ENCODE results near the gene ARHGAP32.

The ARHGAP32 gene

DNA sequence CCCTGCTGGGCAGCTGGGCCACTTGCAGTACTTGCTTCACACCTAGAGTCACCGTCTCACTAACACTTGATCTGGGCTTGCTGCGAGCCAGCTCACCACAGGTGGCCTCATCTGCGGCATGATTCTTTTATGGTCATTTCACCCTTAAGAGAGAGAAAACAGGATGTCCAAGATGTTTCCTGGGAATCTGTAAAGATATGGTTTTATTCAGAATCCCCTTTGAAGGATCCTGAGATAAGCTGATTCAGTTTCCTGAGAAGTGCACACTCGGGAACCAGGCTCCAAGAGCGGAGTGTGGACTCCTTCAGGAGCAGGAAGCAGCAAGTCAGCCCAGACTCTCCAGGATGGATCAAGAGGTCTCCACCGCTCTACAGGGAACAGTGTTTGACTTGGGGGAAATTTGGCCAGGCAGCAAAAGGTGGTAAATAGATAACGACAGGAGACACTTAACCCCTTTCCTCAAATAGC lies 227.6 kb downstream of the ARHGAP32 start:
- no peak for DNase-seq (ENCODE audit: extremely low read depth, low read depth)
- H3K4me3 ChIP-seq (replicated peaks; ENCODE audit: low read depth, low read length): no peak overlapping the region
- no peak for TF ChIP-seq CTCF (IDR thresholded peaks at IDR 0.05; ENCODE audit: low read depth, low read length, missing control alignments)

DNA sequence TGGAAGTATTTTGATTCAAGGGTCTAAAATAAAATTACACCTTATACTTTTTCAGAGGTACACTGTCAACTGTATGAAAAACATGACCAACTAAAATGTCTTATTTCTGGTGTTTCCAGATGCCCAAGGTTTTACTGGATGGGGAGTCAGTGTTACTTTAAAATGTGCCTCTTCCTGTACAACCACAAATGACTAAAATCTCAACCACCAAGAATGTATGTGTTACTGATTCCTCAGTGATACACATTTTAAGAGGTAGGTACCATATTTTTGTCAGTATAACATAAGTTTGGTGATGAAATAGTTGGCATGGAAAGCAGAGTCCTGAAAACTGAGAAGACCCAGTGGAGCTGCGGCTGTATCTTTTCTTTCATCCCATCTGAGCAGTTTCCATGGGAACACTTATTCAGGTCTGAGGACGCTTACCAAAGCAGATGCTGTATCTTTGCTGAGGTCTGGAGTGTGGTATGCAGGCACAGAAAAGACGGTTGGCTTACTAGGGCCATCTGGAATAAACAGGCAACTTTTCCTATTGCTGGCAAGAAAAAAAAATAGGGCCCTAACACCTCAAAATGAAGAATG lies 228.3 kb downstream of the ARHGAP32 start:
- no peak for TF ChIP-seq CTCF (IDR thresholded peaks at IDR 0.05; ENCODE audit: low read depth, low read length, missing control alignments)
- no peak overlapping the region for H3K4me3 ChIP-seq (replicated peaks; ENCODE audit: low read depth, low read length)
- no peak for DNase-seq (ENCODE audit: extremely low read depth, low read depth)

DNA sequence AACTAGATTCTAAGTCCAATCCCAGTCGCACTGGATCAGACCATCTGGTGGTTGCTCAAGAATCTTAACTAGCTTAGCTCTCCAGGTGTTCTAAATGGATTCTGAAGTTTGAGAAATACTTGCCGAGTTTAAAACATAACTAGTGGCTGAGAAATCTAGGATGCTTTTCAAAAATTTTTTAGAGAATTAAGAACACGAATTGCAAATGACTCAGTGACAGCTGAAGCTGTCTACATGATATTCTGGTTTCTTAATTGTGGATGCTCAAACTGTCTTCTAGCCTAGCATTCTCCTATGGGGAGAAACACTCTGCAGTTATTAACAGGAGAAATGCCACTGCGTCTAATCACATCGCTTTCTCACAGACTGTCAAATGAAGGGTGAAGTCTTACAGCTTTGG lies 229.2 kb downstream of the ARHGAP32 start:
- no peak for DNase-seq (ENCODE audit: extremely low read depth, low read depth)
- H3K4me3 ChIP-seq (replicated peaks; ENCODE audit: low read depth, low read length): no peak overlapping the region
- TF ChIP-seq CTCF (IDR thresholded peaks at IDR 0.05; ENCODE audit: low read depth, low read length, missing control alignments): no peak

GRCh38 chr11:128961645-128962044 lies 230.5 kb downstream of the ARHGAP32 start:
- no peak overlapping the region for H3K4me3 ChIP-seq (replicated peaks; ENCODE audit: low read depth, low read length)
- TF ChIP-seq CTCF (IDR thresholded peaks at IDR 0.05; ENCODE audit: low read depth, low read length, missing control alignments): no peak
- no peak for DNase-seq (ENCODE audit: extremely low read depth, low read depth)

DNA sequence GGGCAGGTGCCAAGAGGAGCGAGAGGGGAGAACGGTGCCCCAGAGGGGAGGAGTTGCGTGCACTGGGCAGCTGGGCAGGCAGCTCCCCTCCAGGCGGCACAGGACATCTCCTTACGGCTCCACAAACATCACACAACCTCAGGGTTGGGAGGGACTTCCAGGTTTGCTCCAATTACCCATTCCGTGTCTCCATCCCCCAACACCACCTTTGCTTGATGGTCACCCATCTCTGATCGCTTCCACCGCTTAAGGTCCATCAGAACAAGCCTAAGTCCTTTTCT lies 235.0 kb downstream of the ARHGAP32 start:
- no peak overlapping the region for H3K4me3 ChIP-seq (replicated peaks; ENCODE audit: low read depth, low read length)
- no peak for TF ChIP-seq CTCF (IDR thresholded peaks at IDR 0.05; ENCODE audit: low read depth, low read length, missing control alignments)
- DNase-seq (ENCODE audit: extremely low read depth, low read depth): no peak

DNA sequence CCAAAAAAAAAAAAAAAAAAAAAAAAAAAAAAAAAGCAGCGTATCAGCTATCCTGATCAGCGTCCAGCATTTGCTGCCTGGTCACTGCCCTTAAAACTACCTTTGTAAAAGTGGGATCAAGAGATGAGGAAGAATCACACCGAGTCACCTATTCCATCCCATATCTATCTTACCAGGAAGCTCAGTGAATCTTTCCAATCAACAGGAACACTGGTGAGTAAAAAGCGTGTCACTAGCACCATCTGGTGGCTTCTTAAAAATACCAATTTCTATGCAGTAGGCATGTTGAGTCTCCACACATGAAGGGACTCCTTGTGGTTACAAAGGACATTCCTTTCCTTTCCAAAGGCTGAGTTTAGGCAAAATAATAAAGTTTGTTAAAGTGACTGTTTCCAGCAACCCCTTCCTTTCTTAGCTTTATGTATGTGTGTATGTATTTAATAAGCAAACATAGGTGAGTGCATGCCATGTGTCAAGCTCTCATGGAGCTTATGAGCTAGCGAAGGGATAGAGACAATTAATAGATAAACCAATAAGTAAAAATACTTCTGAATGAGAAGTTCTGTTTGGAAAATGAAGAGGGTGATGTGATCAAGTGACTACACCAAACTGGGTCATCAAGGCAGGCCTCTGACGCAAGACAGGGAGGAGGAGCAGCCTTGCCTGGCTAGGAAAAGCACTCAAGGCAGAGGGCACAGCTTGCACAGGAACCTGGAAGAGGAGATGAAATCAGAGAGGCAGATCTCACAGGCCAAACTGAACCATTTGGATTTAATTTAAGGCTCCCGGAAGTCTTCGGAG lies 235.5 kb downstream of the ARHGAP32 start:
- no peak overlapping the region for H3K4me3 ChIP-seq (replicated peaks; ENCODE audit: low read depth, low read length)
- peak; percentile 54 for TF ChIP-seq CTCF (IDR thresholded peaks at IDR 0.05; ENCODE audit: low read depth, low read length, missing control alignments)
- DNase-seq (ENCODE audit: extremely low read depth, low read depth): peak; percentile 59
